ENCODE measurements around the gene DCP1A. TPM values are rescaled to one million over a fixed set of nuclear protein-coding genes. Genes with fewer than 3 reads are reported as not detected.
"Not testable (repeated sequence)": the region's sequence is repeated elsewhere in the genome, so short reads cannot be mapped to it uniquely, and the experiment has no call there.

The DCP1A gene
- total RNA-seq, 4 donors from 2014 or later = 15.2 to 28.4 (median 21.5) TPM

DNA sequence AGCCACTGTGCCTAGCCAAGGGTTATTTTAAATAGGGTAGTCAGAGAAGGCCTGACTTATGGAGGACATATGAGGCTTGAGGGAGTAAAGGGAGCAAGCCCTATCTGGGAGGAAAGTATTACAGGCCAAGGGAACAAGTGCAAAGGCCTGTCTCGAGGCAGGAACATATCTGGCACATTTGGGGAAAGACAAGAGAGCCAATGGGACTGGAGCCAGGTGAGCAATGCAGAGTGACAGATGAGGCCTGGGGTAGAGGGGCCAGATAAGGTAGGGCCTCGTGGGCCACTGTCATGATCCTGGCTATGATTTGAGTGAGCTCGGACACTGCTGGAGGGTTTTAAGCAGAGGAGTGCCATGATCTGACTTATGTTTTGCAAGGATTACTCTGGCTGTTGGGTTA, 43.8 kb downstream of the DCP1A start:
- intact Hi-C loops (cut with DNase I; ENCODE audit: low total_unique reads) = loop anchor here (5.0 kb wide), 1 partner anchor 409 kb away; no protein-coding TSS in a partner anchor
- 41 to 51% methylated on average over 3 of the region's 3 CpGs for whole genome bisulfite sequencing, 2 donors
- DNase-seq (ENCODE audit: low spot score in 2 of 2) = no peak
- TF ChIP-seq POLR2A (IDR thresholded peaks at IDR 0.05) (no peak), CTCF (IDR thresholded peaks at IDR 0.05) (no peak)
- H3K4me3 ChIP-seq (ENCODE audit: low read depth, poor library complexity, severe bottlenecking) = no peak overlapping the region

GRCh38 chr3:53300826-53301225, 46.5 kb downstream of the DCP1A start:
- intact Hi-C loops (cut with DNase I; ENCODE audit: low total_unique reads) = loop anchor here (5.0 kb wide), 1 partner anchor 411 kb away; no protein-coding TSS in a partner anchor
- TF ChIP-seq CTCF (IDR thresholded peaks at IDR 0.05) (no peak), POLR2A (IDR thresholded peaks at IDR 0.05) (no peak)
- no peak overlapping the region for H3K4me3 ChIP-seq (ENCODE audit: low read depth, poor library complexity, severe bottlenecking)
- 89 to 91% methylated on average over 3 of the region's 3 CpGs for WGBS, 2 donors
- DNase-seq (ENCODE audit: low spot score in 2 of 2) = no peak

DNA sequence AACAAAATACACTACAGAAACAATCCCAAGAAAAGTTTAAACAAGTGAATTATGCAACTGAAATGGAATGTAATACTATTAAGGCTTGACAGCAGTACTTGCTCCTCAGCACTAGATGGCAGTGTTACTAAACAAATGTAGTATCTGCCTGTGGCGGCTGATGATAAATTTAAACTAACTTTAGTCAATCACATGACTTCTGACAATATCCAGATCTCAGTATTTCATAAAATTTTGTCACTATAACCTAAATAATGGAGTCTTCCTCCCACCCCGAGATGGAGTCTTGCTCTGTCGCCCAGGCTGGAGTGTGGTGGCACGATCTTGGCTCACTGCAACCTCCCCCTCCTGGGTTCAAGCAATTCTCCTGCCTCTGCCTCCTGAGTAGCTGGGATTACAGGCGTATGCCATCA, 47.7 kb downstream of the DCP1A start:
- 50 to 53% methylated on average over 5 of the region's 5 CpGs for WGBS, 2 donors
- DNase-seq (ENCODE audit: low spot score in 2 of 2); H3K4me3 ChIP-seq (ENCODE audit: low read depth, poor library complexity, severe bottlenecking): not testable (repeated sequence)
- intact Hi-C loops (cut with DNase I; ENCODE audit: low total_unique reads) = loop anchor here (5.0 kb wide), 1 partner anchor 413 kb away; no protein-coding TSS in a partner anchor

DNA sequence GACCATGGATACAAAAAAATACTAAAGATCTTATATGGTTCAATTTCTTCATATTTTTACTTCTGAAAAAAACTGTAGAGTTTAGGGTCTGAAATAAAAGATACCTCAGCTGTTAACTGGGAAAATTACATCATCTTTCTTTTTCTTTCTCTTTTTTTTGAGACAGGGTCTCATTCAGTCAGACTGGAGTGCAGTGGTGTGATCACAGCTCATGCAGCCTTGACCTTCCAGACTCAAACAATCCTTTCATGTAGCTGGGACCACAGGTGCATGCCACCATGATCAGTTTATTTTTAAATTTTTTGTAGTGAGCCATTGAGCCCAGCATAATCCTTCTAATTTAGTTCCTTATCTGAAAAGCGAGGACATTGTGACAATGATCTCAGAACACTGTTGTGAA, 51.9 kb downstream of the DCP1A start:
- intact Hi-C loops (cut with DNase I; ENCODE audit: low total_unique reads) = no loop called here
- no peak overlapping the region for H3K4me3 ChIP-seq (ENCODE audit: low read depth, poor library complexity, severe bottlenecking)
- no peak for DNase-seq (ENCODE audit: low spot score in 2 of 2)
- TF ChIP-seq CTCF (IDR thresholded peaks at IDR 0.05) (no peak), POLR2A (IDR thresholded peaks at IDR 0.05) (no peak)
- WGBS, 2 donors = 98 to 100% methylated on average over 1 of the region's 1 CpG

DNA sequence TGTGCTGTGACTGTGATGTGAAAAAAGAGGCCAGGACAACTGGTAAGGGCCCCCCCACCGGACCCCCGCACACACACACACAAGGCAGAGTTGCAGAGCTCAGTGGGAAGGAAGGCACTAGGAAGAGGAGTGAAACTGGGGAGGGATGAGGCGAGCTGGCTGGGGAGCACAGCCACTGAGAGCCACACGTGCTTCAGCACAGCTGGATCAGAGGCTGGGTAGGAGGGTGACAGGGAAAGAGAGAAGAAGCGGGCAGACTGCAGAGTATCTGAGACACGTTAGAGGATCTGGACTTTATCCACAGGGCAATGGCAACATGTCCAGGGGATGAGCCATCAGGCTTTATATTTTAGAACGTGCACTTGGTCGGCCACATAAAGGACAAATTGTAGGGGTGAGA, 53.5 kb downstream of the DCP1A start:
- no peak for DNase-seq (ENCODE audit: low spot score in 2 of 2)
- intact Hi-C loops (cut with DNase I; ENCODE audit: low total_unique reads) = no loop called here
- WGBS, 2 donors = 90 to 92% methylated on average over 8 of the region's 8 CpGs
- H3K4me3 ChIP-seq (ENCODE audit: low read depth, poor library complexity, severe bottlenecking) = no peak overlapping the region
- TF ChIP-seq POLR2A (IDR thresholded peaks at IDR 0.05) (no peak), CTCF (IDR thresholded peaks at IDR 0.05) (no peak)

GRCh38 chr3:53288214-53288613, 59.1 kb downstream of the DCP1A start:
- 80 to 85% methylated on average over 4 of the region's 4 CpGs for WGBS, 2 donors
- intact Hi-C loops (cut with DNase I; ENCODE audit: low total_unique reads) = no loop called here
- H3K4me3 ChIP-seq (ENCODE audit: low read depth, poor library complexity, severe bottlenecking) = no peak overlapping the region

More at GRCh38 chr3:53288214-53288613, 59.1 kb downstream of the DCP1A start:
- no peak for DNase-seq (ENCODE audit: low spot score in 2 of 2)
- TF ChIP-seq POLR2A (IDR thresholded peaks at IDR 0.05) (no peak), CTCF (IDR thresholded peaks at IDR 0.05) (no peak)
